Neural cell (in vitro differentiated cells): ENCODE results near the gene GALR2.

Experiments used
- CTCF ChIP-seq: fragments of 450-650 bp; IDR thresholded peaks from 2 replicates; pipeline ENCODE4 v1.5.1; 2014; ENCODE audit warnings: antibody characterized with exemption, mild to moderate bottlenecking, moderate library complexity; ENCODE audit not compliant: poor library complexity, severe bottlenecking
- EP300 ChIP-seq: fragments of 450-650 bp; conservative IDR thresholded peaks from 2 replicates; pipeline ENCODE4 v1.6.1; 2014; ENCODE audit warnings: antibody characterized with exemption, mild to moderate bottlenecking, moderate library complexity; ENCODE audit not compliant: poor library complexity, severe bottlenecking
- EZH2 ChIP-seq: fragments of 200-600, 300-800 bp; shearing (Covaris generic), sonication (generic); IDR thresholded peaks from 2 replicates; pipeline ENCODE4 v1.6.1; 2014; ENCODE audit warnings: antibody characterized with exemption, low read length, borderline replicate concordance, mild to moderate bottlenecking; ENCODE audit not compliant: insufficient read depth, poor library complexity, severe bottlenecking
- MXI1 ChIP-seq: fragments of 450-650 bp; conservative IDR thresholded peaks from 2 replicates; pipeline ENCODE4 v1.6.1; 2014; ENCODE audit warnings: antibody characterized with exemption, mild to moderate bottlenecking; ENCODE audit not compliant: poor library complexity, severe bottlenecking
- POLR2AphosphoS5 ChIP-seq: IDR thresholded peaks from 2 replicates; pipeline ENCODE4 v1.6.1; 2012
- RAD21 ChIP-seq: fragments of 450-650 bp; conservative IDR thresholded peaks from 2 replicates; pipeline ENCODE4 v1.6.1; 2014; ENCODE audit warnings: antibody characterized with exemption, mild to moderate bottlenecking, moderate library complexity
- REST ChIP-seq: IDR thresholded peaks from 2 replicates; pipeline ENCODE4 v1.6.1; 2012; ENCODE audit warnings: borderline replicate concordance
- SMC3 ChIP-seq: fragments of 450-650 bp; conservative IDR thresholded peaks from 2 replicates; pipeline ENCODE4 v1.6.1; 2014; ENCODE audit warnings: antibody characterized with exemption, mild to moderate bottlenecking, moderate library complexity; ENCODE audit not compliant: poor library complexity
- TAF1 ChIP-seq: IDR thresholded peaks from 2 replicates; pipeline ENCODE4 v1.6.1; 2012; ENCODE audit warnings: low read depth

- no peak for TF ChIP-seq POLR2AphosphoS5
- TF ChIP-seq EP300 = no peak
- no peak for TF ChIP-seq CTCF
- TF ChIP-seq REST = no peak
- TF ChIP-seq EZH2 = no peak
- TF ChIP-seq SMC3 = no peak
- no peak for TF ChIP-seq TAF1
- TF ChIP-seq RAD21 = no peak
- TF ChIP-seq MXI1 = no peak
These were observed 25.3 kb upstream of the GALR2 start for GRCh38 chr17:76049239-76049638.
